Measurements from ENCODE around the gene RPRML. TPM values are rescaled to one million over a fixed set of nuclear protein-coding genes. Genes with fewer than 3 reads are reported as not detected.

Gene RPRML
- total RNA-seq, 2 donors from 2014 or later, result not detected

DNA sequence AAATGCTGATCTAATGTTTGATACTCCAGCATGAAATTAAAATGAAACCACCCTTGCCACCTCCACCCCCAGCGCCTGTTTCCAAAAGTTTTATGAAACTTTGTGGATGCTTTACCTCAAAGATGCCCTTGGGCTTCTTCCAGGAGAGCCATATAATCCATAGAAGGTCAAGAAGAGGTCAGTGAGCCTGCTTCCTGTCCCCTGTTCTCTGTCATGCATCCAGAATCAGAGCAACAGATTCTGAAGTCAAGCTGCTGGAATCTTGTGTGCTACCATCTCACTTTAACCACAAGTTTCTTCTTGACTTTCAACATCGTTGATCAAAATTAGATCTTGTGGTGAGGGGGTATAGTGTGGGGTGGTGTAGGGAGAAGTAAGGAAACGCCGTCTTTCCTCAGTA, 47.5 kb downstream of the RPRML start:
- ATAC-seq, result no peak
- no peak for DNase-seq (ENCODE audit: low spot score in 2 of 2)
- Mint-ChIP-seq H3K9me3 (no peaks in the 10 kb centered on the region), H3K27ac (no peak overlapping the region), H3K36me3 (peaks cover 0 to 4% of the 10 kb centered on the region in 2 donors)

DNA sequence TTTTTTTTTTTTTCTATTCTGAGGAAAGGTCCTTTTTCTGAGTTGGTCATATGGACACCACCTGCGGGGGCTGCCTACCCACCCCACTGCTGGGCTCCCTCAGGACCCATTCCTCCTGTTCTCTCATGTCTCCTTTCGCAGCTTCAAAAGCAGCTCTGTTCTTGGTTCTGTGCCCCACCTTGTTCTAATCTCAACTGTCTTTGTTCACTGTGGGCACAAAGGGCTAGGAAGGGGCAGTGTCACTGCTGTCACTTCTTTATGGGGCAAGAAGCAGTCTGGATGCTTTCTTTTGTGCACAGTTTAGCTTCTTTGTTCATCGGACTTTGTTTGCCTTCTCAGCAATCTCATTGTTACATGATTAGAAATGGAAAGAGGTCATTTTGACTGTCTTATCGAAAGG, 49.0 kb downstream of the RPRML start:
- H3K36me3 Mint-ChIP-seq, result peaks cover 0 to 4% of the 10 kb centered on the region in 2 donors
- no peaks in the 10 kb centered on the region for H3K9me3 Mint-ChIP-seq
- ATAC-seq, result no peak
- DNase-seq (ENCODE audit: low spot score in 2 of 2), result no peak
- H3K27ac Mint-ChIP-seq, result no peak overlapping the region

DNA sequence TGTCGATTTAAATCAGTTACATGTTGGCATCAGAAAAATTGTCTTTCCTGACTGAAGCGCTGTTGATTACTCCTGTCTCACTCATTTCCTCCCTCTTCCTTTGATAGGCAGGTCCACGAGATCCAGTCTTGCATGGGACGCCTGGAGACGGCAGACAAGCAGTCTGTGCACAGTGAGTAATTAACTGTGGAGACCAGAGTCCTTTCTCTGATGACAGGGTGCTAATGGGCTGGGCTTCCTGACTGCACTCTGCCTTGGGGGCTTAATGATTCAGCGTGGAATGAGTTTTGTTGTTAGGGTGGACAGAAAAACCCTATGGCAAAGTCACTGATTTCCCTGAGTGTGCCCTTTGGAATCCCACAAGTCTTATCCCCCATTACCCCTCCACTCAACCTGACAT, 49.6 kb downstream of the RPRML start:
- Mint-ChIP-seq H3K36me3 (peaks cover 0 to 4% of the 10 kb centered on the region in 2 donors), H3K9me3 (no peaks in the 10 kb centered on the region), H3K27ac (peak overlapping the region in 1 of 2 donors; percentile 82)
- ATAC-seq, result no peak
- no peak for DNase-seq (ENCODE audit: low spot score in 2 of 2)

- DNase-seq (ENCODE audit: low spot score in 2 of 2) (no peak), ATAC-seq (no peak)
- Mint-ChIP-seq H3K9me3 (no peaks in the 10 kb centered on the region), H3K27ac (no peak overlapping the region), H3K36me3 (peaks cover under 1 to 5% of the 10 kb centered on the region in 2 donors)
Measured at GRCh38 chr17:46928467-46929261, 50.4 kb downstream of the RPRML start.

Other genes starting within 250 kb of the RPRML start
- gene WNT3, start 160.6 kb downstream of the RPRML start, total RNA-seq, result under 1 TPM in 1 of 2 donors, not detected in 1; 0.16 TPM
- gene WNT9B, start 127.7 kb downstream of the RPRML start, total RNA-seq, result not detected
- 10 to 100 TPM; 38.4 TPM for gene GOSR2, start 56.1 kb downstream of the RPRML start, total RNA-seq
- gene CDC27, start 210.0 kb upstream of the RPRML start, total RNA-seq, result 100 to 1,000 TPM; 134 to 146 TPM
- not detected for gene MYL4, start 230.1 kb upstream of the RPRML start, total RNA-seq

Data from activated naive CD4-positive, alpha-beta T cell treated with anti-CD3 and anti-CD28 coated beads, Interleukin-2, amount 50 U/mL, for 72 hours (primary cell).